BLaER1 treated with 17β-estradiol and CSF1 and Interleukin-3, amounts not matched to agents 10 nM and 100 nM (cell line): ENCODE results near the gene SORBS2.

Experiments
- H3K27ac ChIP-seq, 11 experiments: shearing (Covaris generic); formaldehyde crosslinking; 2 replicates each; pipeline ENCODE4 v1.8.1; 2022
- H3K27me3 ChIP-seq, 11 experiments: shearing (Covaris generic); formaldehyde crosslinking; 2 replicates each; pipeline ENCODE4 v1.8.1; 2022
- H3K36me3 ChIP-seq, 11 experiments: shearing (Covaris generic); formaldehyde crosslinking; 2 replicates each; pipeline ENCODE4 v1.8.1; 2022
- H3K4me1 ChIP-seq, 10 experiments: shearing (Covaris generic); formaldehyde crosslinking; 2 replicates each; pipeline ENCODE4 v1.8.1; 2022
- H3K4me2 ChIP-seq, 11 experiments: shearing (Covaris generic); formaldehyde crosslinking; 2 replicates each; pipeline ENCODE4 v1.8.1; 2022
- H3K4me3 ChIP-seq, 10 experiments: shearing (Covaris generic); formaldehyde crosslinking; 2 replicates each; pipeline ENCODE4 v1.8.1; 2022
- H3K9ac ChIP-seq, 11 experiments: shearing (Covaris generic); formaldehyde crosslinking; 2 replicates each; pipeline ENCODE4 v1.8.1; 2022
- H3K9me3 ChIP-seq, 11 experiments: shearing (Covaris generic); formaldehyde crosslinking; replicated peaks in 1 of 11; 2 replicates each; pipeline ENCODE4 v1.8.1; 2022
- H4K20me1 ChIP-seq, 11 experiments: shearing (Covaris generic); formaldehyde crosslinking; 2 replicates each; pipeline ENCODE4 v1.8.1; 2022
- Cebpa-rat ChIP-seq, 11 experiments: shearing (Covaris generic); IDR thresholded peaks; 2 replicates each; pipeline ENCODE4 v1.8.1; 2022

The SORBS2 gene

DNA sequence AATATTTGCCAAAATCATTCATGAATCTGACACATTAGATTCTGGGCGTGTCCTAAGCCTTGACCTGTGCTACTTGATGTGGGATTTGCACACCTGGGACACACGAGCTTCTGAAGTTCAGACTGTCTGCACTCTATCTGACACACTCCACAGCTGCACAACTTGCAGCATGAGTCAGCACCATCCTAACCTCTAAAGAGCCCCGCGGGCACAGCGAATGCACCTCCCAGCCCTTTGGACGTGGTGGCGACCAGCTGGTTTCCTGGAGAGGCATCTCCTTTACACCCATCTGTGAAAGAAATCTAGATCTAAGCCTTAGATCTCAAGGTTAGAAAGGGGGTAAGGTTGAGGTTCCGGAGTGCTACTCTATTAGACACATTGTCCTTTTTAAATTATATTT lies 69.2 kb downstream of the SORBS2 start:
- Histone ChIP-seq H3K9me3 (peaks cover 0 to 22% (median 0%) of the 10 kb centered on the region in 11 experiments; a peak in 2 of 22 replicates), H3K4me1 (peaks cover 21 to 75% (median 35%) of the 10 kb centered on the region in 10 experiments), H3K4me3 (no peak overlapping the region), H3K4me2 (peak overlapping the region; percentile 12 to 76 (median 61); a peak in 21 of 22 replicates), H4K20me1 (no peaks in the 10 kb centered on the region), H3K9ac (no peak overlapping the region), H3K27me3 (no peaks in the 10 kb centered on the region), H3K27ac (peak overlapping the region in 8 of 11 experiments; percentile 36 to 71 (median 62); a peak in 15 of 22 replicates), H3K36me3 (no peaks in the 10 kb centered on the region)
- TF ChIP-seq Cebpa-rat (IDR thresholded peaks at IDR 0.05) = no peak

GRCh38 chr4:185741795-185742194 lies 70.2 kb downstream of the SORBS2 start:
- H3K9ac ChIP-seq = no peak overlapping the region

GRCh38 chr4:185740471-185740873 lies 71.5 kb downstream of the SORBS2 start:
- H3K36me3 ChIP-seq = no peaks in the 10 kb centered on the region
- H3K9me3 ChIP-seq = 0 out of 22 replicates have a peak, but pooled peaks cover 0 to 8% (median 0%) of the 10 kb centered on the region in 11 experiments
- no peaks in the 10 kb centered on the region for H3K27me3 ChIP-seq
- H4K20me1 ChIP-seq = no peaks in the 10 kb centered on the region
- H3K4me1 ChIP-seq = peaks cover 21 to 94% (median 49%) of the 10 kb centered on the region in 10 experiments
- no peak overlapping the region for H3K4me3 ChIP-seq
- no peak for TF ChIP-seq Cebpa-rat (IDR thresholded peaks at IDR 0.05)
- no peak overlapping the region for H3K9ac ChIP-seq
- H3K27ac ChIP-seq = no peak overlapping the region
- H3K4me2 ChIP-seq = peak overlapping the region in 3 of 11 experiments; percentile 28 to 40 (median 28); a peak in 7 of 22 replicates

More at GRCh38 chr4:185741795-185742194, 70.2 kb downstream of the SORBS2 start:
- H3K4me1 ChIP-seq = peaks cover 21 to 85% (median 37%) of the 10 kb centered on the region in 10 experiments
- peak overlapping the region in 6 of 11 experiments; percentile 12 to 67 (median 62); a peak in 8 of 22 replicates for H3K4me2 ChIP-seq
- H3K36me3 ChIP-seq = no peaks in the 10 kb centered on the region
- H3K4me3 ChIP-seq = no peak overlapping the region
- peaks cover 0 to 16% (median 0%) of the 10 kb centered on the region in 11 experiments; a peak in 1 of 22 replicates for H3K9me3 ChIP-seq
- no peaks in the 10 kb centered on the region for H4K20me1 ChIP-seq
- peak overlapping the region in 3 of 11 experiments; percentile 17 to 71 (median 26); a peak in 4 of 22 replicates for H3K27ac ChIP-seq
- TF ChIP-seq Cebpa-rat (IDR thresholded peaks at IDR 0.05) = no peak
- no peaks in the 10 kb centered on the region for H3K27me3 ChIP-seq

- no peak for TF ChIP-seq Cebpa-rat (IDR thresholded peaks at IDR 0.05)
- Histone ChIP-seq H3K9ac (no peak overlapping the region), H4K20me1 (no peaks in the 10 kb centered on the region), H3K9me3 (0 out of 22 replicates have a peak, but pooled peaks cover 0 to 5% (median 0%) of the 10 kb centered on the region in 11 experiments), H3K4me3 (no peak overlapping the region), H3K4me1 (peaks cover 13 to 94% (median 53%) of the 10 kb centered on the region in 10 experiments), H3K4me2 (peak overlapping the region in 2 of 11 experiments; percentile 83 to 90; a peak in 4 of 22 replicates), H3K27ac (no peak overlapping the region), H3K36me3 (no peaks in the 10 kb centered on the region), H3K27me3 (no peaks in the 10 kb centered on the region)
Measured at GRCh38 chr4:185738820-185739219, 73.2 kb downstream of the SORBS2 start.

DNA sequence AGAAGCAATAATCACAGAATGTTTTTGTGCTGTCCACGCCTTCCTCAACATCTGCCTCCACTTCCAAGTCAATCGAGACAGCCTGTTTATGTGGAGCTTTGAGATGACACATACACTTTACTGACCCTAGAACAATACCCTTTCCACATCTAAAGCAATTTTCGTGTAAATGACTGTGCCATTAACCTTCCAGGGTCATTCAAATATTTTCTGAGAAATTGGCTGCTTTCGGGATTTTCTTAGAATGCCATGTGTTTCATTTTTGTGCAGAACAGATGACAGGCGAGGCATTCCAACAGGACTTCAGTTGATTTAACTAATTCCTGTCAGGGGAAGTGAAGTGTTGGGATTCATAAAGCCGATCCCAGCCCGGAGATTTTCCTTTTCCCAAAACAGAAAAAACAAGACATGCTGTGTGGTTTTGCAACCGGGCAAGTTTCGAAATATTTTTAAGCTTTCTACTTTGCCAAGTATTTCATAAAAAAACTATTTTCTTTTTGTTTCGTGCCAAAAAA lies 73.9 kb downstream of the SORBS2 start:
- TF ChIP-seq Cebpa-rat (IDR thresholded peaks at IDR 0.05) = no peak
- H3K36me3 ChIP-seq = no peaks in the 10 kb centered on the region
- peak overlapping the region in 1 of 11 experiments; percentile 7; a peak in 1 of 22 replicates for H3K27ac ChIP-seq
- H4K20me1 ChIP-seq = no peaks in the 10 kb centered on the region
- H3K27me3 ChIP-seq = no peaks in the 10 kb centered on the region
- H3K4me3 ChIP-seq = no peak overlapping the region
- peak overlapping the region in 5 of 11 experiments; percentile 30 to 92 (median 90); a peak in 9 of 22 replicates for H3K4me2 ChIP-seq
- no peak overlapping the region for H3K9ac ChIP-seq
- H3K4me1 ChIP-seq = peaks cover 5 to 94% (median 53%) of the 10 kb centered on the region in 10 experiments
- H3K9me3 ChIP-seq = peaks cover 0 to 5% (median 0%) of the 10 kb centered on the region in 11 experiments; a peak in 7 of 22 replicates

- Histone ChIP-seq H3K9ac (no peak overlapping the region), H3K4me1 (peaks cover under 1 to 94% (median 50%) of the 10 kb centered on the region in 10 experiments; a peak in 17 of 20 replicates), H3K27ac (peak overlapping the region in 2 of 11 experiments; percentile 7 to 47; a peak in 1 of 22 replicates), H3K9me3 (peaks cover 0 to 11% (median 5%) of the 10 kb centered on the region in 11 experiments; a peak in 10 of 22 replicates), H3K4me3 (no peak overlapping the region), H4K20me1 (no peaks in the 10 kb centered on the region), H3K4me2 (peak overlapping the region in 4 of 11 experiments; percentile 83 to 92 (median 90); a peak in 8 of 22 replicates), H3K36me3 (no peaks in the 10 kb centered on the region), H3K27me3 (no peaks in the 10 kb centered on the region)
- no peak for TF ChIP-seq Cebpa-rat (IDR thresholded peaks at IDR 0.05)
Measured at GRCh38 chr4:185737489-185738037, 74.4 kb downstream of the SORBS2 start.

GRCh38 chr4:185736882-185737281 lies 75.1 kb downstream of the SORBS2 start:
- Histone ChIP-seq H3K36me3 (no peaks in the 10 kb centered on the region), H4K20me1 (no peaks in the 10 kb centered on the region), H3K4me1 (peaks cover 0 to 94% (median 47%) of the 10 kb centered on the region in 10 experiments; a peak in 15 of 20 replicates), H3K27me3 (no peaks in the 10 kb centered on the region), H3K9ac (no peak overlapping the region), H3K27ac (peak overlapping the region in 3 of 11 experiments; percentile 47 to 88 (median 55); a peak in 6 of 22 replicates), H3K4me2 (peak overlapping the region in 5 of 11 experiments; percentile 75 to 92 (median 90); a peak in 10 of 22 replicates), H3K9me3 (peaks cover 0 to 14% (median 7%) of the 10 kb centered on the region in 11 experiments; a peak in 10 of 22 replicates), H3K4me3 (no peak overlapping the region)
- TF ChIP-seq Cebpa-rat (IDR thresholded peaks at IDR 0.05) = no peak

DNA sequence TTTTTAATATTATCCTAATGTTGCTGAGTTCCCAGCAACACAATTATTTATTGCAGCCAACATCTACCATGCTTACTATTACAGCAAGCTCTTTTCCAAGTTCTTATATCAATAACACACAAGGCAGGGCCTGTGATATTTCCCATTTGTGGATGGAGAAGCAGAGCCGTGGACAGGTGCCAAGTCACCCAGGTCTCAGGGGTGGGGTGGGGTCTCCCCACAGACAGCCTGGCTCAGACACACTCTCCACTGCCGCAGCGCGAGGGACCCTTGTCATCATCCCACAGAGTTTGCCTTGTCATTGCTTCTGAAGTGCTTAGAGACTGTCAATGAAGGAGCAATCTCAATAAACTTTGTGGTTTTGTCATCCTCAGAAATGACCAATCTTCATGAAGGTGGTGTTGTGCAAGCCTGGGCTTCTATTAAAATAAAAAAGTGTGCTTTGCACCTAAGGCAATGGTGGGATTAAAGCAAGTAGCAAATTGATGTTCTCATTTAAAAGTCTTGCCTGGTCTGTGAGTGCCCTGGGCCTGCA lies 76.1 kb downstream of the SORBS2 start:
- Histone ChIP-seq H3K4me1 (peaks cover 0 to 92% (median 48%) of the 10 kb centered on the region in 10 experiments; a peak in 17 of 20 replicates), H3K4me2 (peak overlapping the region in 7 of 11 experiments; percentile 7 to 92 (median 83); a peak in 12 of 22 replicates), H3K4me3 (no peak overlapping the region), H3K9ac (no peak overlapping the region), H3K36me3 (no peaks in the 10 kb centered on the region), H4K20me1 (no peaks in the 10 kb centered on the region), H3K9me3 (peaks cover 0 to 14% (median 7%) of the 10 kb centered on the region in 11 experiments; a peak in 10 of 22 replicates), H3K27me3 (no peaks in the 10 kb centered on the region), H3K27ac (peak overlapping the region in 5 of 11 experiments; percentile 1 to 88 (median 47); a peak in 8 of 22 replicates)
- TF ChIP-seq Cebpa-rat (IDR thresholded peaks at IDR 0.05) = no peak; a peak in 1 of 22 replicates
